Peyer's patch (tissue), 4 donors: Measurements from ENCODE around the gene SSBP1.

ENCODE experiments used
- POLR2A ChIP-seq, 2 donors: fragments of 450-650 bp; IDR thresholded peaks; one replicate each; pipeline ENCODE4 v1.5.1; 2017; ENCODE audit warnings: antibody characterized with exemption in 2 of 2, mild to moderate bottlenecking in 2 of 2, moderate library complexity in 2 of 2
- TF ChIP-seq, protein P1 (sequence below), 6 experiments: fragments of 450-650 bp in 4 of 6; fragments of 200-600 bp in 2 of 6; sonication (generic) in 1 of 6; IDR thresholded peaks; one replicate each; pipeline ENCODE4 v1.5.1; 2017 to 2019; ENCODE audit warnings: antibody characterized with exemption in 6 of 6, mild to moderate bottlenecking in 3 of 6, moderate library complexity in 1 of 6

DNA sequence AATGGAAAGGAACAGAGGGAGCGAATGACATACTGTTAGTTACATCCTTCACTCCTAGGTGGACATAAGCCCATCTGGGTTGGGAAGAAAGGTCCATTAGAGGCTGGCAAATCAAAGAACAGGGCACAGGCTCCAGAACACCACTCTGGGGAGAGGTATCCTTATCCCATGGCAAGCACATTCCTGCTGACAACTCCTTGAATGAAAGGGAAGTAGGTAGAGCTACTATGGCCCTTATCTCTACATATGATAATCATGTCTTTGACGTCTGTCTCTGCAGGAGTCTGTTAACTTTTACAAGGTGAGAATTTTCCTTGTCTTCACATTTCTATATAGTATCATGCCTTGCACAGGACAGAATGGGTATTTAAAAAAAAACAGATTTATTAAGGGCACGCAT lies 46.6 kb upstream of the SSBP1 start:
- TF ChIP-seq, protein P1, sequence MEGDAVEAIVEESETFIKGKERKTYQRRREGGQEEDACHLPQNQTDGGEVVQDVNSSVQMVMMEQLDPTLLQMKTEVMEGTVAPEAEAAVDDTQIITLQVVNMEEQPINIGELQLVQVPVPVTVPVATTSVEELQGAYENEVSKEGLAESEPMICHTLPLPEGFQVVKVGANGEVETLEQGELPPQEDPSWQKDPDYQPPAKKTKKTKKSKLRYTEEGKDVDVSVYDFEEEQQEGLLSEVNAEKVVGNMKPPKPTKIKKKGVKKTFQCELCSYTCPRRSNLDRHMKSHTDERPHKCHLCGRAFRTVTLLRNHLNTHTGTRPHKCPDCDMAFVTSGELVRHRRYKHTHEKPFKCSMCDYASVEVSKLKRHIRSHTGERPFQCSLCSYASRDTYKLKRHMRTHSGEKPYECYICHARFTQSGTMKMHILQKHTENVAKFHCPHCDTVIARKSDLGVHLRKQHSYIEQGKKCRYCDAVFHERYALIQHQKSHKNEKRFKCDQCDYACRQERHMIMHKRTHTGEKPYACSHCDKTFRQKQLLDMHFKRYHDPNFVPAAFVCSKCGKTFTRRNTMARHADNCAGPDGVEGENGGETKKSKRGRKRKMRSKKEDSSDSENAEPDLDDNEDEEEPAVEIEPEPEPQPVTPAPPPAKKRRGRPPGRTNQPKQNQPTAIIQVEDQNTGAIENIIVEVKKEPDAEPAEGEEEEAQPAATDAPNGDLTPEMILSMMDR (IDR thresholded peaks at IDR 0.05) = no peak
- no peak for TF ChIP-seq POLR2A (IDR thresholded peaks at IDR 0.05)
